MG63 (cell line): ENCODE measurements around the gene TMEM107. TPM values are rescaled to one million over a fixed set of nuclear protein-coding genes. Genes with fewer than 3 reads are reported as not detected.

Experiments used
- DNase-seq: peaks from one replicate; pipeline ENCODE4 v3.0.0-alpha.2; 2020
- H3K27me3 ChIP-seq: fragments of 250-450 bp; sonication (Bioruptor Pico); 2 replicates; pipeline ENCODE4 v1.5.1; 2020; ENCODE audit warnings: mild to moderate bottlenecking, moderate library complexity
- H3K36me3 ChIP-seq: fragments of 250-450 bp; sonication (Bioruptor Pico); 2 replicates; pipeline ENCODE4 v1.5.1; 2020; ENCODE audit warnings: mild to moderate bottlenecking, moderate library complexity
- H3K4me3 ChIP-seq: fragments of 250-450 bp; sonication (Bioruptor Pico); 2 replicates; pipeline ENCODE4 v1.5.1; 2020; ENCODE audit warnings: mild to moderate bottlenecking, moderate library complexity
- H3K9me3 ChIP-seq: fragments of 250-450 bp; sonication (Bioruptor Pico); 2 replicates; pipeline ENCODE4 v1.5.1; 2020; ENCODE audit warnings: mild to moderate bottlenecking, moderate library complexity
- total RNA-seq: library from RNA; depleted of rRNA; stranded (reverse); fragments of >200 nt; shearing (Covaris generic); gene quantifications from 2 replicates; pipeline ENCODE4 v1.2.3, GENCODE V29; 2014; ENCODE audit warnings: low replicate concordance

The TMEM107 gene
- total RNA-seq, 1 experiment from 2014 or later = 25.6 TPM

DNA sequence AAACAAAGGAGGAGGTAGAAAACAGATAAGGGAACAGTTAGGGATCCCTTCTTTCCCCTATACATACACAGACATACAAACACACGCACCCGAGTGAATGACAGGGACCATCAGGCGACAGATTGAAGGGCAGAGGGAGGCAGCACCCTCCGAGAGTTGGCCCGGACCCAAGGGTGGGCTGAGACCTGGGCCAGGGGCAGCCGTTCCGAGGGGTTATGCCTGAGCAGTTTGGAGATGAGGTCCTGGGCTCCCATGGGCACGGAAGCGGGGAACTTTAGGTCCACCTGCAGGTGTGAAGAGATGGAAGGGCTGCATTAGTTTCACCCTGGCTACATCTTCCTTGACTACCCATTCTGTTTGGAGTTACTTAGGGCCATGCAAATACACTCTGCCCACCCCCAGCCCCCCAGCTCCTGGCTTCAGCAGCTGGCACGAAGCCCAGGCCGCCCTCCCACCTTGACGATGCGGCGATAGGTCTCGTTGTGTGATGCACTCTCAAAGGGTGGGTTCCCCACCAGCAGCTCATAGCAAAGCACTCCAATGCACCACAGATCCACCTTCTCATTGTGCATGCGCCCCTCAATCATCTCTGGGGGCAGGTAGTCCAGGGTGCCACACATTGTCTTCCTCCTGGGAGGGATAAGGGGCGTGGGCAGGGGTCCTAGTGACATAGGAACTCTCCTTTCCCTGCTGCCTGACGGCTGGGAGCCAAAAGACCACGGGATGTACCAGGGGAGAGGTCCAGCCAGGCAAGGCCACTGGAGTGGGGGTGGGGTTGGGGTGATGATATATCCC is 28.8 kb upstream of the TMEM107 start:
- DNase-seq = no peak
- peaks cover 83% of the 10 kb centered on the region for H3K36me3 ChIP-seq
- H3K9me3 ChIP-seq = no peaks in the 10 kb centered on the region
- no peaks in the 10 kb centered on the region for H3K27me3 ChIP-seq
- H3K4me3 ChIP-seq = no peak overlapping the region

DNA sequence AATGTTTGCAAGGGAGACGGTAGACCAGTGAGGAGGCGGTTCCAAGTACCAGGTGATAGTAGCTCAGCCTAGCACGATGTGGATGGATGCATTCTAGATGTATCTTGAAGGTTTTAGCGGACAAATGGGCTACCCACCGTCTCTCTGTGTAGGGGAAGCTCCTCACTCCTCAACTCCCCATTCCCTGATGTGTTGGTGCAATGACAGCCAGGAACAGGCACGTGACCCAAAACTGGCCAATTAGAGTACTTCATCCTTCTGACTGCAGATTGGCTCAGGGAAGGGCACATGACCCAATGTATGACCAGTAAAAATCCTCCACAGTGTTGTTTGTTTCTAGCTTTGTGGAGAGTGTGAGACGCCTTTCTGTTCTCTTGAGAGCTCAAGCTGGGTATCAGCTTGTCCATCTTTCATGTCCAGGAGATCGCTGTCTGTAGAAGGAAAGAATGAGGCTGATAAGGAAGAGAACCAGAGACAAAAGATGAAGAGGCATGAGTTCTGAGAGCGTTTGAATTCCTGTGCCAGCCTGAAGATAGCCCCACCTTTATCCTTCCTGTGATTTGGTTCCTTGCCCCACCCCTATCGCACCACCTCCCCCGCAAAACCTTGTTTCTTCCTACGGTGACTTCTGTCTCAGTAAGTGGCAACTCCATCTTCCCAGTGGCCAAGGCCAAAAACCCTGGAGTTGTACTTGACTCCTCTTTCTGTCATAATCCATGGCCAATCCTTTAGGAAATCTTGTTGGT is 16.1 kb upstream of the TMEM107 start:
- DNase-seq = peak; percentile 66
- no peaks in the 10 kb centered on the region; the same call in 1 of the 2 replicates for H3K36me3 ChIP-seq
- H3K9me3 ChIP-seq = no peaks in the 10 kb centered on the region
- no peaks in the 10 kb centered on the region for H3K27me3 ChIP-seq
- H3K4me3 ChIP-seq = no peak overlapping the region

DNA sequence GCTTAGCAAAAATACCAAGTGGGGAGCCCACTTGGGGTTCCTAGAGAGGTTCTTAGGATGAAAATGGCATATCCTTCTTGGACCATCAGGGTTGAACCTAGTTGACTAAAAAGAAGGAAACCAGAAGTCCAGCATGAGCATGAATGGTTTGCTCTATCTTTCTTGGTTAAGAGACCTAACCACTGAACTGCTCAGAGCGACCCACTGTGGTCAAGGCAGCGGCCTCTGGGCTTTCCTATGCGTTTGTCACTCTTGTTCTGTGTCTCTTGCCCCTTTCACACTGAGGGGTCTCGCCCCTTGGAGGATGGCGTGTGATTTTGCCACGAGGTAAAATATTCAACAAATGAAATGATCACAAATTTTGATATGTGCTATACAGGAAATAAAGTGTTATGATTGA is 14.3 kb upstream of the TMEM107 start:
- Histone ChIP-seq H3K27me3 (no peaks in the 10 kb centered on the region), H3K4me3 (peak overlapping the region; percentile 98), H3K36me3 (no peaks in the 10 kb centered on the region; the same call in 1 of the 2 replicates), H3K9me3 (no peaks in the 10 kb centered on the region)
- DNase-seq = no peak

DNA sequence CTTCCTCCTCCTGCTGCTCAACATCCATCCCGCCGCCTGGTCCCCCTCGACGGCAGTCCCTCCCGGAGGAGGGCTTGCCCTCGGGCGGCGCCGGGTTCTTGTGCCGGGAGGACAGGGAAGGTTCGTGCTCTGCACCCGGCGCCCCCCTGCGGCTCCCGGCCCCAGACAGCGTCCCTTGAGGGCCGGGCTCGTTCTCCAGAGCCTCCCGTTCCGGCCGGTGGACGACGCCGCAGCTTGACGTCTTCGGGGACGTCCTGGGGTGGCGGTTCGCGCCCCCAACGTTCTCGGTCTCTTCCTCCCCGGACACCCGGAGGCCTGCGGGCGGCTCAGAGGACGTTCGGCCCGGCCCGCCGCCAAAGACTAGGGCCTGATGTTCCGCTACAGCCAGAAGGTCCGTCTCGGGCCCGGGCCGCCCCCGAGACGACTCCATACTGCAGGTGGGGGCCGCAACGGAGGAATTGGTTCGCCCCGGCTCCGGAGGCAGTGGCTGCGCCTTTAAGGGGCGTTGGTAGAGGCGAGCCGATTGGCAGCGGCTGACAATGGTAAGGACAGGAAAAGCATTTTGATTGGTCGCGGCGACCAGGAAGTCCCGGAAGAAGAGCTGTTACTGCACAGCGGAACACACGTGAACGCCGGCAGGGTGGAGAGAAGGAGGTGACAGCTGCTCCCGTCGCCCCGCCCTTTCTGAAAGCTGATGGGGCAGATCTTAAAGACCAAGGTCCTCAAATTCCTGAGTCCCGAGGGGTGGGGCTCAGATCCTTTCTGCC is 13.7 kb upstream of the TMEM107 start, which contains the start of gene BORCS6:
Gene BORCS6, minus strand, starts transcription at position 470 of the 767 bp plus-strand sequence. Its CDS starts 40 bp downstream, at position 430.
- Histone ChIP-seq H3K27me3 (no peaks in the 10 kb centered on the region), H3K36me3 (no peaks in the 10 kb centered on the region; the same call in 1 of the 2 replicates), H3K9me3 (no peaks in the 10 kb centered on the region), H3K4me3 (peak within 1 kb of the TSS; percentile 98)
- peak; percentile 100 for DNase-seq

DNA sequence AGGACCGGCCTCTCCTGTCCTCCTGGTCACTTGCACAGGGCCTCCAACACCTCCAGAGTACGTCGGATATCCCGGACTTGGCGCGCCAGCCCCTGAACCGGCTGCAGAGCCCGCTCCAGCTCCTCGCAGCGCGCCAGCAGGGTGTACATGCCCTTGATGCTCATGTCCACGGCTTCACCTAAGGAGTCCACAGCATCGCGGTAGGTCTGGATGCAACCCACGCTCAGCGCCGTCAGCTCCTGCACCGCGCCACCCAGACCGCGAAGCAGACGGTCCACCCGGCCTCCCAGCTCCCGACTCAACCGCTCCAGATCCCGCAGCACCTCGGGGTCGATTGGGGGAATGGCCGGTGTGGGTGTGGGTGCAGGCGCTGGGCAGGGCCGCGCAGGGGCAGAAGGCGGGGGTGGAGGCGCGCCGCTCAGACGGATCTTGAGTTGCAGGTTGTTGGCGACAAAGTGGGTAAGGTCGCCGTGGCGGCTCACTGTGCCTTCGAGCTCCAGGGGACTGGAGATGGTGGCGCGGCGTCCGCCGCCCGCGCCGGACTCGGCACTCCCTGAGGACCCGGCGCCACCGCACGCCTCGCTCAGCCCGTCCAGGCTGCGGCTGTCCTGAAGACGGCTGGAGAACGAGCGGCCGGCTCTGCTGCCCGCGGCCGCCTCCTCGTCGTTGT is 13.0 kb upstream of the TMEM107 start:
- Histone ChIP-seq H3K9me3 (no peaks in the 10 kb centered on the region), H3K27me3 (no peaks in the 10 kb centered on the region), H3K4me3 (peak overlapping the region; percentile 98), H3K36me3 (no peaks in the 10 kb centered on the region; the same call in 1 of the 2 replicates)
- DNase-seq = no peak

DNA sequence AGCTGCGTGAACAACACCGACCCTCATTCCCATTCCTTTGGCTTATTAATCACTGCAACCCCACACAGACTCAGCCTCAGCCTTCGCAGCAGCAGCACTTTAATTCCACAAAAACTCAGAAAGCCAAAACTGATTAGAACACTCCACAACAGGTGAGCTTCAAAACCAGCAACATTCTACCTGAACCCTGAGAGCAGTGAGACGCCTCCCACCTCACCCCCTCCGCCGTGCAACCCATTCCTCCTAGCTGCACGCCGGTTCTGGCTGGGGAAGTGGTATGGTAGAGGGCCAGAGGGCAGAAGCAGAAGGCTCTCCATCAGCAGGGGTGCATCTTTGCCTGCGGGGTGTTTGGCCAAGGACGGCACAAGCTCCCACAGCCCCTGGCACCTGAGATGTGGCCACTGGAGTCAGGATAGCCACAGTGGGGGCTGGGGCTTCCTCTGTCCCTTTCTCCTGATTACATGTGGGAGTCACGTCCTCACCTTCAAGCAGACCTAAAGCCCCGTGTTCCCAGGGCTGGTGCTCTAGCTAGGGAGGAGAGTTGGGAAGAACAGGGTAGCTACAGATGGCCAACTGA is 12.2 kb upstream of the TMEM107 start:
- no peak for DNase-seq
- Histone ChIP-seq H3K4me3 (peak overlapping the region; percentile 98), H3K36me3 (no peaks in the 10 kb centered on the region; the same call in 1 of the 2 replicates), H3K27me3 (no peaks in the 10 kb centered on the region), H3K9me3 (no peaks in the 10 kb centered on the region)

DNA sequence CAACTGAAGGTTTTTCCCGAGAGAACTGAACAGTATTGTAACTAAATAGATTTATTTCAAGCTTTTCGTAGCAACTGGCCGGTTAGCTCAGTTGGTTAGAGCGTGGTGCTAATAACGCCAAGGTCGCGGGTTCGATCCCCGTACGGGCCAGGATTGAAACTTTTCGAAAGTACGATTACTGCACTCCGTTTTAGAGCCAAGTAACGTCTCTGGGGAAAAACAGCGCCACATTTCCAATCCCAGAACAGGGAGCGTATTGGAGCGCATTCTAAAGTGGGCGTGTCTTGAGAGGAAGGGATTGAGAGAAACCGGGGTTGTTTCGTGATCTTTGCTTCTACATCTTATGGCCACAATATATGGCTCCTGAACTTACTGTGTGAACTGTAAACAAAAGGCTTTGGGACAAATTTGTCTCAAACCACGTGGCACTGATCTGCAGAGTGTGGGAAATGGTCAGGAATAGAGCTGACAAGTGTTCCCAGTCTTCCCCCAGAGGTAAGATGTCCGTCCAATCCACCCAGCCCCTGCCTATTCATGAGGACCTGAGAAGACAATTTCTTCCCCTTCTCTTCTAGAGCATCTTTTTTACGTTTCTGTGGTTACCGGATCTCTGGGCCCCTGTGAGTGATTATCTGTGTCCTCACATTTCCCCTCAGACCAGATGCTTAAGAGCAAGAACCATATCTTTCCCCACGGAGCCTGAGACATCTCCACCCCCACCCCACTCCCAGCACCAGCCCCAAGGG is 11.5 kb upstream of the TMEM107 start:
- DNase-seq = peak; percentile 95
- no peaks in the 10 kb centered on the region for H3K27me3 ChIP-seq
- peak overlapping the region; percentile 98 for H3K4me3 ChIP-seq
- H3K9me3 ChIP-seq = no peaks in the 10 kb centered on the region
- no peaks in the 10 kb centered on the region; the same call in 1 of the 2 replicates for H3K36me3 ChIP-seq

DNA sequence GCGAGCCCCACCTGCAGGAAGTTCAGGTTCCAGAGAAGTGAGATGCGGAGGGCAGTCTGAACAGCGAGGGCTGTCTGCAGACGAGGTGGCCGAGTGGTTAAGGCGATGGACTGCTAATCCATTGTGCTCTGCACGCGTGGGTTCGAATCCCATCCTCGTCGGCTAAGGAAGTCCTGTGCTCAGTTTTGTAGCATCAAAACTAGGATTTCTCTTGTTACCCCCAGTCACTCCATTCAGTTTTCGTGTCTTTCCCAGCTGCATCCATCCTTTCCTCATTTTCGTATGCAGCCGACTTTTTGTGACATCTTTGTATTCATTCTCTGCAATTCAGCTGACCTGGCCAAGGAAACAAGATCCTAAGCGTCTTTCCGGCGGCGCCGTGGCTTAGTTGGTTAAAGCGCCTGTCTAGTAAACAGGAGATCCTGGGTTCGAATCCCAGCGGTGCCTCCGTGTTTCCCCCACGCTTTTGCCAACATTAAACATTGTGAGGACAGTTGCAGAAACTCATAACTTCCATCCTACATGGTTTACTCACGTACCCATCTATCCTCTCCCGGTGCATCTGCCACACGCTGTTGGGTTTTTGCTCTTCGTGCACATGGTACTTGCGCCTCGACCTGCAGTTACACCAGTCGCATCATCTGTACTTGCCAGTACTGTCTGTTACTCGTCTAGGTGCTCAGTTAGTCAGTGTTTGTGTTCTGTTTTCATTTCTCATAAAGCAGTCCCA is 10.8 kb upstream of the TMEM107 start:
- peak; percentile 93 for DNase-seq
- Histone ChIP-seq H3K4me3 (peak overlapping the region; percentile 83), H3K36me3 (no peaks in the 10 kb centered on the region; the same call in 1 of the 2 replicates), H3K27me3 (no peaks in the 10 kb centered on the region), H3K9me3 (no peaks in the 10 kb centered on the region)

DNA sequence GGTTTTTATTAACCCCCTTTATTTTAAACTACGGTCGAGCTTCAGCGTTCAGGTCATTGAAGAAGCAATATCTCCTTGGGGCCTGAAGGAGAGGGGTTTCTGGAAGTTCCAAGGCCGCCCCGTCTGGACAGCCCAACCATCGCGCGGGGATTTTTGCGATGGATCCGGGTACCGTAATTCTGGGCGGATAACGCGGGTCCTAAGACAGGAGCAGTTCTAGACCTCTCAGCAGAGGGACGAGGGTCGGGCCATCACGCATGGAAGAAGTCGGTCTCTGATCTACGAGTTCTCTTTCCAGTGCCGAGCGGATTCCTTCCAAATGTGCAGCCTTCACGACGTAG is 10.2 kb upstream of the TMEM107 start:
- H3K36me3 ChIP-seq = no peaks in the 10 kb centered on the region; the same call in 1 of the 2 replicates
- H3K9me3 ChIP-seq = no peaks in the 10 kb centered on the region
- DNase-seq = no peak
- H3K4me3 ChIP-seq = peak overlapping the region; percentile 83
- H3K27me3 ChIP-seq = no peaks in the 10 kb centered on the region

DNA sequence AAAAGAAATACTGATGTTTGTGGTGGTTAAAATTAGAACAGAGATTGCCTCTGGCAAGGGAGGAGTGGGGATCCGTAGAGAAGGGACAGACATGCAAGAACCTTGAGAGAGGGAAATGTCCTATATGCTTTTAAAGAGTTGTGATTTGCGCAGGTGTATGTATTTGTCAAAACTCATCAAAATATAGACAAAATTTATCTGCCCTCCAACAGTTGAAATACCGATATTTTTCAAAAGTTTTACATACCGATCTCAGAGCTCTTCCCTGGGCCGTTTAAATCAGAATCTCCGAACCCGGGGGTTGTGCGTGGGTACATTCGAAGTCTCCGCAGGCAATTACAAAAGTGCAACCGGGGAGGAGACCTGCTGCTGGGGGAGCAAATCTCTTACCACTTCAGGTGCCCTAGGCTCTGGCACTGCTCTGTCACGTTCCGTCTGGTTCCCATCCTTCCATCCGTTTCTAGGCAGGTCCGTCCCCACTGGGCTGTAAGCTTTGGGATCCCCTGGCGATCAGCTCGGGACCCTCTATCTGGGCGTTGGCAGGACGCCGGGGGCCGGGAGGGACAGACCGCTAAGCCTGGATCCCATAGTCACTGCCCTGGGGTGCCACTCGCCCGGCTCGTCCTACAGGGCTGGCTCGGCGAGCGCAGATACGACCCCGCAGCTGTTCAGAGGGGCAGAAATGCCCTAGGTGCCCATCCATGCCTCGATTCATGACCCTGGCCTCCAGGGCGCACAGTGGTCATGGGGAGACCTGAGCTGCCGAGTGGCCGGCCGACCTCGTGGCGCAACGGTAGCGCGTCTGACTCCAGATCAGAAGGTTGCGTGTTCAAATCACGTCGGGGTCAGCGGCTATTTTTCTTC is 9.6 kb upstream of the TMEM107 start:
- no peaks in the 10 kb centered on the region; the same call in 1 of the 2 replicates for H3K36me3 ChIP-seq
- peak overlapping the region; percentile 83 for H3K4me3 ChIP-seq
- DNase-seq = peak; percentile 74
- no peaks in the 10 kb centered on the region for H3K27me3 ChIP-seq
- H3K9me3 ChIP-seq = no peaks in the 10 kb centered on the region

DNA sequence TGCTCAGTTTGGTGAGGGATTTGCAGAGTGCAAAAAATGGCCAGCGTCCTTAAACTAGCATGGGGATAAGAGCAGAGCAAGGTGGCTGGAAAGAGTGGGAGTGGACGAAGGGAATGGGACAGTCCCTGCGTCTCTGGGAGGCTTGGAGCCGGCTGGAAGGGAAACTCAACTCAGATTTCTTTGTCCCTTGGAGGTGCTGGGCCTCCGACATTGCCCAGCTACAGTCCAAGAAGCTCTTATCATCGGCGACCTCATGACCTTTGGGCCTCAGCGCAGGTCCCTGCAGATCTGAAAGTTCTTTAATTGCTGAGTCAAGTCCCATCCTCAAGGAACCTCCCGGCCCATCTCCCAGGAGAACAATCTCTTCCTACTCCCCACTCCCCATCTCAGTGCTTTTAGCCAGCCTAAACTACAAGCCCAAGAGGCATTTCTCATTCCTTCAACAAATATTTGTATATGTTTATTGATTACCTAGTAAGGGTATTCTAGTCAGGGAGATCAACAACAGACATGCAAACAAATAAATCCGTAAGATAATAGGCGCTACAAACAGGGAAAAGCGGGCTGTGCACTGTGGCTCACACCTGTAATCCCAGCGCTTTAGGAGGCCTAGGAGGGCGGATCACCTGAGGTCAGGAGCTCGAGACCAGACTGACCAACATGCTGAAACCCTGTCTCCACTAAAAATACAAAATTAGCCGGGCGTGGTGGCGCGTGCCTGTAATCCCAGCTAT is 985 bp upstream of the TMEM107 start:
- no peaks in the 10 kb centered on the region for H3K27me3 ChIP-seq
- no peaks in the 10 kb centered on the region for H3K36me3 ChIP-seq
- H3K4me3 ChIP-seq = peak overlapping the region; percentile 65
- DNase-seq = no peak
- no peaks in the 10 kb centered on the region for H3K9me3 ChIP-seq

DNA sequence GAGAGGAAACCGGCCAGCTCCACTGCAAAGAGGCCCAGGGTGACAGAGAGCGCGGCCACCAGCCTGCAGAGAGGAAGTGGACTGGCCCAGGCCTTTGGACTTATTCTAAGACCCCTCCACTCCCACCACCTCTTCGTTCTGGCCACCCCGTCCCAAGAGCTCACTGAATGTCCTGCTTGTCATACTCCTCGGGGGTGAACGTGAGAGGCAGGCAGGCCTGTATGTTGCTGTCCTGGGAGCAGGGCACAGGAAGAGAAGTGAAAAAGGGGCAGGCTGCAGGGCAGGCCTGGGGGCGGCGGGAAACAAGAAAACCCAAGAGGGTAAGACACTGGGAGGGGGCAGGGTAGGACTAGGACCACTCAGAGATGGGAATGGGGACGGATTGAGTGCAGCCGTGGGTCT is 384 bp downstream of the TMEM107 start:
- DNase-seq = no peak
- Histone ChIP-seq H3K9me3 (no peaks in the 10 kb centered on the region), H3K4me3 (peak overlapping the region; percentile 65), H3K36me3 (no peaks in the 10 kb centered on the region), H3K27me3 (no peaks in the 10 kb centered on the region)

DNA sequence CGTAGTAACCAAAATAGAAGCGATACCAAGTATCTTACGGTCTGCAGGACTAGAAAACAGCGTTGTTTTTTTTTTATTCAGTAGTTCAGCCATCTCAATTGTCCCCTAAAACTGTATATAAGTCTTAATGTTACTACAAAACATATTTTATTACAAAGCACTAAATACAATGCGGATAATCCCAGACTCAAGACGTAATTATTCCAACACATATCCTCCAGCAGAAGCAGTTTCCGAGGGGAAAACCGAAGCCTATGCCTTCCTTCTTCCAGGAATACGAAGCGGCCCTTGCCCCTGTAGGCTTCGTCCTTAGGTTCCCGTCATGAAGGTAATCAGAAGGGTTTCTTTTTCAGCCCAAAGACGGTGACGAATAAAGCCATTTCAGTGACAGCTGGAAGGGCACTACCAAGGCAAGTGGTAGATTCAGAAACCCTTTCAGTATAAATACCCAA is 2.3 kb downstream of the TMEM107 start:
- Histone ChIP-seq H3K9me3 (no peaks in the 10 kb centered on the region), H3K36me3 (no peaks in the 10 kb centered on the region), H3K4me3 (peak overlapping the region; percentile 60), H3K27me3 (no peaks in the 10 kb centered on the region)
- no peak for DNase-seq
